WTC11 (cell line): Measurements from ENCODE around the gene FBXO9. TPM values are rescaled to one million over a fixed set of nuclear protein-coding genes. Genes with fewer than 3 reads are reported as not detected.

Source experiments
- ATAC-seq: fragments of 200-7000 bp; cut with Tn5 transposase; 2 replicates; pipeline ENCODE4 v1.10.0; 2021; ENCODE audit warnings: mild to moderate bottlenecking, moderate library complexity
- CTCF ChIA-PET: fragments of 300-600 bp; sonication (Branson Sonifier 250); formaldehyde crosslinking; loops from one replicate; lab custom pipeline; 2021; ENCODE audit warnings: antibody characterized with exemption; lab: Charles Lee
- POLR2A ChIA-PET: fragments of 350-600 bp; sonication (Branson Sonifier 250); formaldehyde crosslinking; loops from one replicate; lab custom pipeline; 2021; ENCODE audit warnings: antibody characterized with exemption; lab: Charles Lee
- DNase-seq: peaks from one replicate; pipeline ENCODE4 v3.0.0; 2021; ENCODE audit warnings: low spot score
- H3K27ac Mint-ChIP-seq: 2 replicates; pipeline ENCODE4 v1.8.0; 2021; ENCODE audit warnings: mixed read lengths
- H3K27me3 Mint-ChIP-seq: 2 replicates; pipeline ENCODE4 v1.8.0; 2021; ENCODE audit warnings: low read depth, mild to moderate bottlenecking, moderate library complexity, mixed read lengths
- H3K36me3 Mint-ChIP-seq: 2 replicates; pipeline ENCODE4 v1.8.0; 2021; ENCODE audit warnings: mixed read lengths
- H3K4me1 Mint-ChIP-seq: 2 replicates; pipeline ENCODE4 v1.8.0; 2022; ENCODE audit warnings: mixed read lengths
- H3K4me3 Mint-ChIP-seq: 2 replicates; pipeline ENCODE4 v1.8.0; 2021; ENCODE audit warnings: mild to moderate bottlenecking, moderate library complexity, mixed read lengths
- H3K9me3 Mint-ChIP-seq: 2 replicates; pipeline ENCODE4 v1.8.0; 2021; ENCODE audit warnings: mixed read lengths
- AFF4 ChIP-seq: sonication (generic); formaldehyde crosslinking; IDR thresholded peaks from 2 replicates; pipeline ENCODE4 v1.8.1; 2023; ENCODE audit warnings: mild to moderate bottlenecking, missing genetic modification reagents, borderline replicate concordance
- ATF6 ChIP-seq: sonication (generic); formaldehyde crosslinking; IDR thresholded peaks from 2 replicates; pipeline ENCODE4 v1.8.1; 2023; ENCODE audit warnings: mild to moderate bottlenecking, missing genetic modification reagents
- E2F4 ChIP-seq: sonication (generic); formaldehyde crosslinking; IDR thresholded peaks from 2 replicates; pipeline ENCODE4 v1.8.1; 2022; ENCODE audit warnings: low read depth, mild to moderate bottlenecking, moderate library complexity, missing genetic modification reagents, borderline replicate concordance
- E2F5 ChIP-seq: sonication (generic); formaldehyde crosslinking; IDR thresholded peaks from 2 replicates; pipeline ENCODE4 v1.8.1; 2022; ENCODE audit warnings: mild to moderate bottlenecking, moderate library complexity, missing genetic modification reagents
- IRF1 ChIP-seq: sonication (generic); formaldehyde crosslinking; IDR thresholded peaks from 2 replicates; pipeline ENCODE4 v1.8.0; 2023; ENCODE audit warnings: missing genetic modification reagents
- NFE2L1 ChIP-seq: sonication (generic); formaldehyde crosslinking; IDR thresholded peaks from 2 replicates; pipeline ENCODE4 v1.8.1; 2023; ENCODE audit warnings: missing genetic modification reagents
- NR2C2 ChIP-seq: sonication (generic); formaldehyde crosslinking; IDR thresholded peaks from 2 replicates; pipeline ENCODE4 v1.8.0; 2022; ENCODE audit warnings: mild to moderate bottlenecking, missing genetic modification reagents
- NR3C1 ChIP-seq: sonication (generic); formaldehyde crosslinking; conservative IDR thresholded peaks from 2 replicates; pipeline ENCODE4 v1.8.1; 2023; ENCODE audit warnings: low read depth, mild to moderate bottlenecking, missing genetic modification reagents
- TCF7 ChIP-seq: sonication (generic); formaldehyde crosslinking; IDR thresholded peaks from 2 replicates; pipeline ENCODE4 v1.8.0; 2022; ENCODE audit warnings: mild to moderate bottlenecking, low read depth, missing genetic modification reagents, moderate library complexity
- USF2 ChIP-seq: sonication (generic); formaldehyde crosslinking; IDR thresholded peaks from 2 replicates; pipeline ENCODE4 v1.8.1; 2023; ENCODE audit warnings: mild to moderate bottlenecking, missing genetic modification reagents, moderate library complexity
- ZNF317 ChIP-seq: sonication (generic); formaldehyde crosslinking; IDR thresholded peaks from 2 replicates; pipeline ENCODE4 v1.8.1; 2023; ENCODE audit warnings: low read depth, mild to moderate bottlenecking, moderate library complexity, missing genetic modification reagents, borderline replicate concordance
- total RNA-seq: library from RNA; stranded (reverse); gene quantifications from 3 replicates; pipeline ENCODE4 v1.2.3, GENCODE V29; 2021
- TF ChIP-seq, protein P1 (sequence below): sonication (generic); formaldehyde crosslinking; IDR thresholded peaks from 2 replicates; pipeline ENCODE4 v1.8.0; 2023; ENCODE audit warnings: missing genetic modification reagents, mild to moderate bottlenecking, borderline replicate concordance

Gene FBXO9
- total RNA-seq, 1 experiment from 2014 or later, result 54.4 TPM

DNA sequence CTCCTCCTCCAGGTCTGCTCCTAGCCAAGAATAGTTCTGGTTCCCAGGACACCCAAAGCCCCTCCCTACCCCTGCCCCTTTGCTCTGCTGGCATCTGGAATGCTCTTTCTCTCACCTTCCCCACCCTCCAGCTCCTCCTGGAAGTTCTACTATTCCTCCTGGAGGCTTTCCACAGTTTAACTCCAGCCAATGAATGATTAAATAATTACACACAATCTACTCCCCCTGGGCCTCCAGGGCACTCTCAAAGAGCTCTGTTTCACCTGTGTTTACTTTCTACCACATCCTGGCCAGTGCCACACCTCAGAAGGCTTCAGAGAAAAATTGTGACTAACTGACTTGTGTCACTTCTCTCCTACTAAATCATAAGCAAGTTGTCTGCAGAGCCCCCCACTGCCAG, 47.2 kb downstream of the FBXO9 start:
- DNase-seq (no peak), ATAC-seq (no peak; the same call in 1 of the 2 replicates)
- no peak for TF ChIP-seq E2F5 (CRISPR knock-in tag)
- no peak for TF ChIP-seq ZNF317
- no peak for TF ChIP-seq USF2 (CRISPR knock-in tag)
- TF ChIP-seq, protein P1, sequence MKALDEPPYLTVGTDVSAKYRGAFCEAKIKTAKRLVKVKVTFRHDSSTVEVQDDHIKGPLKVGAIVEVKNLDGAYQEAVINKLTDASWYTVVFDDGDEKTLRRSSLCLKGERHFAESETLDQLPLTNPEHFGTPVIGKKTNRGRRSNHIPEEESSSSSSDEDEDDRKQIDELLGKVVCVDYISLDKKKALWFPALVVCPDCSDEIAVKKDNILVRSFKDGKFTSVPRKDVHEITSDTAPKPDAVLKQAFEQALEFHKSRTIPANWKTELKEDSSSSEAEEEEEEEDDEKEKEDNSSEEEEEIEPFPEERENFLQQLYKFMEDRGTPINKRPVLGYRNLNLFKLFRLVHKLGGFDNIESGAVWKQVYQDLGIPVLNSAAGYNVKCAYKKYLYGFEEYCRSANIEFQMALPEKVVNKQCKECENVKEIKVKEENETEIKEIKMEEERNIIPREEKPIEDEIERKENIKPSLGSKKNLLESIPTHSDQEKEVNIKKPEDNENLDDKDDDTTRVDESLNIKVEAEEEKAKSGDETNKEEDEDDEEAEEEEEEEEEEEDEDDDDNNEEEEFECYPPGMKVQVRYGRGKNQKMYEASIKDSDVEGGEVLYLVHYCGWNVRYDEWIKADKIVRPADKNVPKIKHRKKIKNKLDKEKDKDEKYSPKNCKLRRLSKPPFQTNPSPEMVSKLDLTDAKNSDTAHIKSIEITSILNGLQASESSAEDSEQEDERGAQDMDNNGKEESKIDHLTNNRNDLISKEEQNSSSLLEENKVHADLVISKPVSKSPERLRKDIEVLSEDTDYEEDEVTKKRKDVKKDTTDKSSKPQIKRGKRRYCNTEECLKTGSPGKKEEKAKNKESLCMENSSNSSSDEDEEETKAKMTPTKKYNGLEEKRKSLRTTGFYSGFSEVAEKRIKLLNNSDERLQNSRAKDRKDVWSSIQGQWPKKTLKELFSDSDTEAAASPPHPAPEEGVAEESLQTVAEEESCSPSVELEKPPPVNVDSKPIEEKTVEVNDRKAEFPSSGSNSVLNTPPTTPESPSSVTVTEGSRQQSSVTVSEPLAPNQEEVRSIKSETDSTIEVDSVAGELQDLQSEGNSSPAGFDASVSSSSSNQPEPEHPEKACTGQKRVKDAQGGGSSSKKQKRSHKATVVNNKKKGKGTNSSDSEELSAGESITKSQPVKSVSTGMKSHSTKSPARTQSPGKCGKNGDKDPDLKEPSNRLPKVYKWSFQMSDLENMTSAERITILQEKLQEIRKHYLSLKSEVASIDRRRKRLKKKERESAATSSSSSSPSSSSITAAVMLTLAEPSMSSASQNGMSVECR (CRISPR knock-in tag), result no peak
- TF ChIP-seq ATF6 (CRISPR knock-in tag), result no peak
- no peak for TF ChIP-seq NR2C2 (CRISPR knock-in tag)
- TF ChIP-seq NR3C1 (CRISPR knock-in tag), result no peak
- TF ChIP-seq TCF7 (CRISPR knock-in tag), result no peak
- TF ChIP-seq IRF1, result no peak
- TF ChIP-seq NFE2L1 (CRISPR knock-in tag), result no peak
- no peak for TF ChIP-seq AFF4 (CRISPR knock-in tag)
- no peak for TF ChIP-seq E2F4 (CRISPR knock-in tag)
- Mint-ChIP-seq H3K4me1 (peaks cover 2% of the 10 kb centered on the region; the same call in 1 of the 2 replicates), H3K4me3 (no peak overlapping the region), H3K27ac (0 out of 2 replicates have a peak overlapping the region, but pooled peaks have one; percentile 12), H3K9me3 (peaks cover 19% of the 10 kb centered on the region), H3K27me3 (no peaks in the 10 kb centered on the region; the same call in 1 of the 2 replicates), H3K36me3 (peaks cover 6% of the 10 kb centered on the region)
- ChIA-PET CTCF (interaction anchor here (0.9 to 1.7 kb wide), 5 partner anchors 9 to 380 kb away, joined by 3 to 4 read pairs (median 4); no protein-coding TSS in a partner anchor), POLR2A (no interaction called here)
